ENCODE measurements around the gene RFPL4A.

DNA sequence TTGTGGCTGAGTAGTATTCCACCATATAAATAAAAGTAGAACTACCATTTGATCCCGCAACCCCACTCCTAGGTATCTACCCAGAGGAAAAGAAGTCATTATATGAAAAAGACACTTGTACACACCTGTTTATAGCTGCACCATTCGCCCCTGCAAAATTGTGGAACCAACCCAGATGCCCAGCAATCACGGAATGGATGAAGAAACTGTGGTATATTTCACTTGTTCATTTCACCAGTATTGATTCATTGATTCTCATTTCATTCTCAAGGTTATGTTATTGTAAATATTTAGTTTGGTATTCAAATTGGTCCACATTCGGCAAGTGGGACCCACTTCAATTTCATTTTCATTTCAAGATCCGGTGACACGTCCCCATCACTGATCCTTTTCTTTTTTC lies 8.2 kb upstream of the RFPL4A start:
- no peak for TF ChIP-seq REST (IDR thresholded peaks at IDR 0.05; ENCODE audit: insufficient replicate concordance, low read depth)
- TF ChIP-seq CTCF (IDR thresholded peaks at IDR 0.05; ENCODE audit: insufficient read depth, low read length), result no peak
- no peak for TF ChIP-seq GABPA (IDR thresholded peaks at IDR 0.05; ENCODE audit: low read depth)
- TF ChIP-seq POLR2AphosphoS5 (IDR thresholded peaks at IDR 0.05; ENCODE audit: low read depth), result no peak

Data from HL-60 (cell line).